Measurements from ENCODE around the gene DDX25. TPM values are rescaled to one million over a fixed set of nuclear protein-coding genes. Genes with fewer than 3 reads are reported as not detected.

The DDX25 gene
- total RNA-seq, 4 donors from 2014 or later: 0.40 TPM; not detected in 3

GRCh38 chr11:125971618-125972017 lies 67.3 kb downstream of the DDX25 start:
- DNase-seq: no peak
- TF ChIP-seq CTCF (IDR thresholded peaks at IDR 0.05): no peak
- no peak for TF ChIP-seq POLR2A (IDR thresholded peaks at IDR 0.05)
- H3K36me3 ChIP-seq: no peaks in the 10 kb centered on the region

GRCh38 chr11:125974284-125974683 lies 70.0 kb downstream of the DDX25 start:
- H3K4me3 ChIP-seq: no peak overlapping the region
- no peaks in the 10 kb centered on the region for H3K9me3 ChIP-seq
- H3K4me1 ChIP-seq: no peaks in the 10 kb centered on the region
- H3K27me3 ChIP-seq: no peaks in the 10 kb centered on the region
- DNase-seq: no peak
- H3K27ac ChIP-seq: no peak overlapping the region
- no peaks in the 10 kb centered on the region for H3K36me3 ChIP-seq
- TF ChIP-seq POLR2A (IDR thresholded peaks at IDR 0.05) (no peak), CTCF (IDR thresholded peaks at IDR 0.05) (no peak)

More at GRCh38 chr11:125971618-125972017, 67.3 kb downstream of the DDX25 start:
- Histone ChIP-seq H3K27me3 (no peaks in the 10 kb centered on the region), H3K9me3 (no peaks in the 10 kb centered on the region), H3K4me1 (no peaks in the 10 kb centered on the region), H3K4me3 (no peak overlapping the region), H3K27ac (no peak overlapping the region)

- Histone ChIP-seq H3K36me3 (no peaks in the 10 kb centered on the region), H3K9me3 (no peaks in the 10 kb centered on the region), H3K4me1 (no peaks in the 10 kb centered on the region), H3K27ac (no peak overlapping the region), H3K4me3 (no peak overlapping the region), H3K27me3 (no peaks in the 10 kb centered on the region)
- no peak for DNase-seq
- TF ChIP-seq CTCF (IDR thresholded peaks at IDR 0.05): no peak
- no peak for TF ChIP-seq POLR2A (IDR thresholded peaks at IDR 0.05)
Observed at GRCh38 chr11:125975634-125976033, 71.3 kb downstream of the DDX25 start.

GRCh38 chr11:125976156-125976555 lies 71.8 kb downstream of the DDX25 start:
- TF ChIP-seq POLR2A (IDR thresholded peaks at IDR 0.05): no peak
- no peak for TF ChIP-seq CTCF (IDR thresholded peaks at IDR 0.05)
- no peak overlapping the region for H3K4me3 ChIP-seq
- H3K9me3 ChIP-seq: no peaks in the 10 kb centered on the region
- H3K4me1 ChIP-seq: no peaks in the 10 kb centered on the region
- DNase-seq: no peak
- no peaks in the 10 kb centered on the region for H3K36me3 ChIP-seq
- H3K27me3 ChIP-seq: no peaks in the 10 kb centered on the region
- no peak overlapping the region for H3K27ac ChIP-seq

GRCh38 chr11:125977333-125977732 lies 73.0 kb downstream of the DDX25 start:
- Histone ChIP-seq H3K4me3 (no peak overlapping the region), H3K27ac (no peak overlapping the region), H3K9me3 (no peaks in the 10 kb centered on the region), H3K4me1 (no peaks in the 10 kb centered on the region), H3K36me3 (no peaks in the 10 kb centered on the region), H3K27me3 (no peaks in the 10 kb centered on the region)
- TF ChIP-seq CTCF (IDR thresholded peaks at IDR 0.05): no peak
- no peak for TF ChIP-seq POLR2A (IDR thresholded peaks at IDR 0.05)
- no peak for DNase-seq

- no peaks in the 10 kb centered on the region for H3K27me3 ChIP-seq
- H3K27ac ChIP-seq: no peak overlapping the region
- H3K36me3 ChIP-seq: no peaks in the 10 kb centered on the region
- no peaks in the 10 kb centered on the region for H3K4me1 ChIP-seq
- DNase-seq: no peak
- no peaks in the 10 kb centered on the region for H3K9me3 ChIP-seq
- H3K4me3 ChIP-seq: no peak overlapping the region
- TF ChIP-seq CTCF (IDR thresholded peaks at IDR 0.05): no peak
- TF ChIP-seq POLR2A (IDR thresholded peaks at IDR 0.05): no peak
Observed at GRCh38 chr11:125978181-125978716, 73.9 kb downstream of the DDX25 start.
